Psoas muscle (tissue), 8 donors: Measurements from ENCODE around the gene POU3F2. TPM values are rescaled to one million over a fixed set of nuclear protein-coding genes. Genes with fewer than 3 reads are reported as not detected.

Source experiments
- ATAC-seq, 4 donors: fragments of 200-7000 bp; cut with Tn5 transposase; one replicate each; pipeline ENCODE4 v1.9.1; 2020; ENCODE audit warnings: moderate library complexity in 3 of 4, mild to moderate bottlenecking in 2 of 4
- DNase-seq, 2 donors: peaks; one replicate each; pipeline ENCODE4 v3.0.0-alpha.2; 2020
- H3K27ac ChIP-seq: fragments of 200-600 bp; one replicate; pipeline ENCODE4 v1.8.0; 2022
- H3K27me3 ChIP-seq, 3 donors: fragments of 200-600 bp in 1 of 3; one replicate each; pipeline versions ENCODE4 v1.6.1 to v1.8.0; 2013 to 2022; ENCODE audit warnings: low read length in 2 of 3, mild to moderate bottlenecking in 2 of 3, moderate library complexity in 1 of 3; ENCODE audit not compliant: insufficient read depth in 3 of 3
- H3K36me3 ChIP-seq, 2 donors: fragments of 200-600 bp in 1 of 2; one replicate each; pipeline versions ENCODE4 v1.6.1 to v1.8.0; 2013 to 2022; ENCODE audit warnings: low read depth in 1 of 2, mild to moderate bottlenecking in 1 of 2, moderate library complexity in 1 of 2; ENCODE audit not compliant: insufficient read depth in 1 of 2
- H3K4me1 ChIP-seq: fragments of 200-600 bp; one replicate; pipeline ENCODE4 v1.8.0; 2022
- H3K4me3 ChIP-seq: fragments of 200-600 bp; one replicate; pipeline ENCODE4 v1.8.0; 2022; ENCODE audit warnings: mild to moderate bottlenecking
- H3K9me3 ChIP-seq: fragments of 200-600 bp; one replicate; pipeline ENCODE4 v1.8.0; 2022
- WGBS, 3 donors: extraction: QIAGEN DNeasy Blood & Tissue Kit; methylation state at CpG; one replicate each; pipeline versions ENCODE4 v1.1.6 to v1.1.7; 2013; 5-methylcytosine and 5-hydroxymethylcytosine counted together
- intact Hi-C, 2 donors: fragments of 100-400 bp; cut with DNase I; formaldehyde crosslinking; loops; one replicate each; pipeline versions ENCODE4 v1.11.0 to v1.14.2; 2022
- long read RNA-seq, 2 donors: library from polyadenylated mRNA; unstranded; transcript quantifications; one replicate each; pipeline ENCODE4 v2.0.0, GENCODE V29; 2021
- polyA plus RNA-seq, 3 donors: library from polyadenylated mRNA; stranded (reverse); fragments of 200-250 nt; gene quantifications; one replicate each; pipeline ENCODE4 v1.2.3, GENCODE V29; 2013
- total RNA-seq, 4 donors: library from RNA; stranded (reverse); fragmentation: NEBNext Ultra II Directional in 2 of 4; extraction: Animal tissue kit (Norgen Biotek cat#: 25700) in 2 of 4; gene quantifications; one replicate each; pipeline versions ENCODE4 v1.2.1 to v1.2.4, GENCODE V29; 2021 to 2023
- TF ChIP-seq, protein P1 (sequence below): fragments of 200-600 bp; IDR thresholded peaks from one replicate; pipeline ENCODE4 v1.8.0; 2022; ENCODE audit warnings: antibody characterized with exemption
- donor health status: healthy with polysubstance abuse.
- donor health status: DM: no; HTN: no; CAD: no; lungs with moderate emphysema.
- donor health status: Bipolar disorder and iron deficiency.
- donor health status: healthy.
- donor health status: DM: yes; HTN: yes; CAD: no.
- donor health status: DM: no; HTN: no; CAD: no.
- donor health status: DM: no; HTN: no; CAD: no.
- donor health status: DM: yes; HTN: yes; CAD: no.

The POU3F2 gene
- total RNA-seq (not detected), polyA plus RNA-seq (under 1 TPM in 1 of 3 donors, not detected in 2; 0.01 TPM)
- long read RNA-seq, donor 1 = 0 reads
- long read RNA-seq, donor 2 = 0 reads

DNA sequence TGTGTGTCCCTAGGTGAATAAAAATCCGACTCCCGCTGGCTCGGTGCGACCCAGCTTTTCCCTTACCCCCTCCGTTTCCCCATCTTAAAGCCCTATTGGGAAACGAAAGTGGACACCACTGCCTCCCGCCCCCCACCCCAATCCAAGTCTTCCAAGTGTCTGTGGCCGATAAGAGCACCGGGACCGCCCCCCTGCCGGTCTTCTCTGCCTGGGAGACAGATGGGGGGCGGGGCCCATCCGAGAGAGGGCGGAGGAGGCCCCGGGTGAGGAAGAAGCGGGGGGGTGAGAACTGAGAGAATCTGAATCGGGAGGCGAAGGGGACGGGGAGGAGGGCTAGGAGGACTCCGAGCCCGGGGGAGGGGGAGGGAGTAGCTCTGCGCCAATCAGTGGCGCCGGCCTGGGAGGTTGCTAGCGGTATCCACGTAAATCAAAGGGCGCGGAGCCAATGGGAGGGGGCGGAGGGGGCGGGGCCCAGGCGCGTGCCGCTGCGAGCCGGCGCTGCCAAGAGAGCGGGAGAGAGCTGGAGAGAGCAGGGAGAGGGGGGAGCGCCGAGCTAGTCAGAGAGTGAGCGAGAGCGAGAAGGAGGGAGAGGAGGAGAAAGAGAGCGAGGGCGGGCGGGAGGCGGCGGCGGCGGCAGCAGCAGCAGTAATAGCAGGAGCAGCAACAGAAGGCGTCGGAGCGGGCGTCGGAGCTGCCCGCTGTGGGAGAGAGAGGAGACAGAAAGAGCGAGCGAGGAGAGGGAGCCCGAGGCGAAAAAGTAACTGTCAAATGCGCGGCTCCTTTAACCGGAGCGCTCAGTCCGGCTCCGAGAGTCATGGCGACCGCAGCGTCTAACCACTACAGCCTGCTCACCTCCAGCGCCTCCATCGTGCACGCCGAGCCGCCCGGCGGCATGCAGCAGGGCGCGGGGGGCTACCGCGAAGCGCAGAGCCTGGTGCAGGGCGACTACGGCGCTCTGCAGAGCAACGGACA lies at the start of gene POU3F2:
Gene POU3F2, plus strand, starts transcription at position 515 of the 972 bp plus-strand sequence. Its CDS starts 300 bp downstream, at position 815.
- H3K27ac ChIP-seq = no peak within 1 kb of the TSS
- no peaks in the 10 kb centered on the region for H3K36me3 ChIP-seq
- H3K4me3 ChIP-seq = peak within 1 kb of the TSS; percentile 69
- WGBS, 3 donors = 0 to 1% (median 1%) methylated on average over 70 to 83 of the region's 83 CpGs
- DNase-seq (peak in 1 of 2 donors; percentile 60), ATAC-seq (peak; percentile 24 to 61 (median 51))
- intact Hi-C loops = no loop called here
- peaks cover 21% of the 10 kb centered on the region for H3K4me1 ChIP-seq
- TF ChIP-seq, protein P1, sequence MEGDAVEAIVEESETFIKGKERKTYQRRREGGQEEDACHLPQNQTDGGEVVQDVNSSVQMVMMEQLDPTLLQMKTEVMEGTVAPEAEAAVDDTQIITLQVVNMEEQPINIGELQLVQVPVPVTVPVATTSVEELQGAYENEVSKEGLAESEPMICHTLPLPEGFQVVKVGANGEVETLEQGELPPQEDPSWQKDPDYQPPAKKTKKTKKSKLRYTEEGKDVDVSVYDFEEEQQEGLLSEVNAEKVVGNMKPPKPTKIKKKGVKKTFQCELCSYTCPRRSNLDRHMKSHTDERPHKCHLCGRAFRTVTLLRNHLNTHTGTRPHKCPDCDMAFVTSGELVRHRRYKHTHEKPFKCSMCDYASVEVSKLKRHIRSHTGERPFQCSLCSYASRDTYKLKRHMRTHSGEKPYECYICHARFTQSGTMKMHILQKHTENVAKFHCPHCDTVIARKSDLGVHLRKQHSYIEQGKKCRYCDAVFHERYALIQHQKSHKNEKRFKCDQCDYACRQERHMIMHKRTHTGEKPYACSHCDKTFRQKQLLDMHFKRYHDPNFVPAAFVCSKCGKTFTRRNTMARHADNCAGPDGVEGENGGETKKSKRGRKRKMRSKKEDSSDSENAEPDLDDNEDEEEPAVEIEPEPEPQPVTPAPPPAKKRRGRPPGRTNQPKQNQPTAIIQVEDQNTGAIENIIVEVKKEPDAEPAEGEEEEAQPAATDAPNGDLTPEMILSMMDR = no peak
- peaks cover 0 to 98% (median 45%) of the 10 kb centered on the region in 3 donors for H3K27me3 ChIP-seq
- H3K9me3 ChIP-seq = no peaks in the 10 kb centered on the region

DNA sequence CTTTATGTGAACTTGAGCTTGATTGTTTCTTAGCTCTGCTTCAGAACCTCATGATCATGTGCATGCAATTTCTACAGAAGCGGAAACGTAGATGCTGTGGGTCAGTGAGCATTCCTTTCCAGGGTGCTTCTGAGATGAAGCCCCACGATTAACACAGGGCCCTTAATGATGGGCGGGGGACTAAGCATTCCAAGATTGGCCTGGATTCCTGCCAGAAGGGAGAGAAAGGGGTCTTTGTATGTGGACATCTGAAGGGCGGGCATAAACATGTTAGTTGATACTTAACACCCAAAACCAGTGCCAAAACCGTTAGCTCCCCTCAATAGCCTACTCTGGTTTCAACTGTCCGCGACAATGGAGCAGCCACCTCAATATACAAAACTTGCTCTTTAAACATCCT lies 46.9 kb upstream of the POU3F2 start:
- Histone ChIP-seq H3K4me1 (no peaks in the 10 kb centered on the region), H3K27me3 (peaks cover 2 to 29% (median 6%) of the 10 kb centered on the region in 3 donors), H3K36me3 (no peaks in the 10 kb centered on the region), H3K4me3 (no peak overlapping the region), H3K9me3 (no peaks in the 10 kb centered on the region), H3K27ac (no peak overlapping the region)
- 28 to 35% (median 34%) methylated on average over 8 of the region's 8 CpGs for WGBS, 3 donors
- intact Hi-C loops = no loop called here
- DNase-seq (no peak), ATAC-seq (no peak)
- TF ChIP-seq, protein P1 = no peak

DNA sequence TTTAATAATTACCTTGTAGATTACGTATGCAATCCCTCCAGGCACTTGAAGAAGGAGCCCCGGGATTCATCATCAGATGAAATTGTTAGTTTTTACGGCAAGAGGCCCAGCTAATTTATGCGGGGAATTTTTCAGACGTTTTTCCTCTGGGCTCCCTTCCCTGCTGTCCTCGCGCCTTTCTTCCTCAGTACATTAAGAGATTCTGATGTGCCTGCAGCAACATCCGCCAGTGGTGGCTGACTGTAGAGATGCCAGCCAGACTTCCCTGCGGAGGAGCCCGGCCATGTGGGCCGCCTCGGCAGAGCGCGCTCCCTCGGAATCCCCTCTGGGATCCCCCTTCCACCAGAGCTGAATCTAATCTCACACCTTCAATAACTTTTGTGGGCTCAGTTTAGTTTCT lies 46.4 kb upstream of the POU3F2 start:
- Histone ChIP-seq H3K4me1 (no peaks in the 10 kb centered on the region), H3K9me3 (no peaks in the 10 kb centered on the region), H3K27ac (no peak overlapping the region), H3K36me3 (no peaks in the 10 kb centered on the region), H3K4me3 (no peak overlapping the region), H3K27me3 (peaks cover 2 to 29% (median 6%) of the 10 kb centered on the region in 3 donors)
- intact Hi-C loops = no loop called here
- WGBS, 3 donors = 12 to 17% (median 14%) methylated on average over 14 to 15 of the region's 15 CpGs
- no peak for ATAC-seq
- no peak for DNase-seq
- TF ChIP-seq, protein P1 = no peak

DNA sequence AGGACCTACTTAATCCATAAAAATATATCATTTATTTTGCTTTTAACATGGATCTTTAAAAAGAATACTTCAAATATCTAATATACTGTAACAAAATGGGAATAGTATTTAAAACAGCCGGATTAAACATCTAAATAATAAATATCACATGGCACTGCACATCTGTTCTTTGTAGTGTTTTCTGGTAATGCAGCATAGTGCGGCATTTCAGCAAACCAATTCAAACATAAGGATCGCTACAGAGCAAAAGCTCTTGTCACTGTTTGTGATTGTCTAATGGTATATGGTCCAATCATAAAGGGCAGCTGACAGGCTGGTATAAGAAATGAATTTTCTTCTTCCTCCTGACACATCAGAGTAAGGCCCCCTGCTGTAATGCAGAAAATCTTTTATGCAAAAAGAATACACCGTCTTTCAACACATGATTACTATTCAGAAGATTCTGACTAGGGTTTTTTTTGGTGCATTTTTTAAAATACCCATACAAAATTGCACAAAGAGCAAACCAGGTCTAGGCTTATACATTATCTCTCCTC lies 40.0 kb upstream of the POU3F2 start:
- no peak for ATAC-seq
- H3K9me3 ChIP-seq = no peaks in the 10 kb centered on the region
- no peak overlapping the region for H3K4me3 ChIP-seq
- intact Hi-C loops = no loop called here
- DNase-seq = no peak
- H3K36me3 ChIP-seq = no peaks in the 10 kb centered on the region
- no peaks in the 10 kb centered on the region for H3K4me1 ChIP-seq
- H3K27me3 ChIP-seq = peaks cover 0 to 3% (median 0%) of the 10 kb centered on the region in 3 donors
- TF ChIP-seq, protein P1 = no peak
- WGBS, 3 donors = 68 to 83% (median 72%) methylated on average over 4 of the region's 4 CpGs
- H3K27ac ChIP-seq = no peak overlapping the region
